ENCODE results near the gene BORA. TPM values are rescaled to one million over a fixed set of nuclear protein-coding genes. Genes with fewer than 3 reads are reported as not detected.

Gene BORA
- total RNA-seq, 1 donor from 2014 or later, result 2.6 TPM

GRCh38 chr13:72798817-72799216 lies 71.1 kb downstream of the BORA start:
- H3K36me3 ChIP-seq (ENCODE audit: control insufficient read depth in 3 of 3, insufficient read depth in 3 of 3, low read length in 3 of 3), result peaks cover 0 to 25% (median 12%) of the 10 kb centered on the region in 3 donors

DNA sequence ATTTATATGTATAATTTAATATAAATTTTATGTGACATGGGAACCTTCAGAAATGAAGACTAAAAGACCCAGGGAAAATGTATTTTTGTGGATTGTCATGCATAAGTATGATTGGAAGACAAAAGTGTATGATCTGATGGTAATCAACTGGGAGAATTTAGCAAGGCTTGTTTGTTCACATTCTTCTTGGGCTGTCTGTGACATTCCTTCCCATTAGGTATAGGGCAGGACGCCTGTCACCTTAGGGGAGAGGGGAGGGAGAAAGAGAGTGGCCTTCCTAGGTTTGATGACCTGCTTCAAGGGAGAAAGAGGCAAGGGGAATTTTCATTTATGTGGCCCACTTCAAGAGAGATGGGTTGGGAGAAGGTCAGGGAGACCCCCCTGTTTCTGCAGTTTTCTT lies 76.6 kb downstream of the BORA start:
- Histone ChIP-seq H3K36me3 (ENCODE audit: control insufficient read depth in 3 of 3, insufficient read depth in 3 of 3, low read length in 3 of 3) (peaks cover 0 to 3% (median 0%) of the 10 kb centered on the region in 3 donors), H3K9ac (ENCODE audit: low read depth in 1 of 3, low read length in 3 of 3) (no peak overlapping the region)

More at GRCh38 chr13:72798817-72799216, 71.1 kb downstream of the BORA start:
- Histone ChIP-seq H3K27me3 (ENCODE audit: control insufficient read depth in 3 of 3, insufficient read depth in 3 of 3, low read length in 3 of 3) (no peaks in the 10 kb centered on the region), H3K4me1 (ENCODE audit: control insufficient read depth in 3 of 3, insufficient read depth in 3 of 3, low read length in 3 of 3) (no peaks in the 10 kb centered on the region), H3K9ac (ENCODE audit: low read depth in 1 of 3, low read length in 3 of 3) (no peak overlapping the region), H3K4me3 (ENCODE audit: low read length in 3 of 3) (no peak overlapping the region), H3K9me3 (ENCODE audit: control insufficient read depth in 3 of 3, low read length in 3 of 3) (no peaks in the 10 kb centered on the region), H3K27ac (ENCODE audit: low read depth, low read length) (no peak overlapping the region)

More for the DNA sequence above, 76.6 kb downstream of the BORA start:
- no peak overlapping the region for H3K4me3 ChIP-seq (ENCODE audit: low read length in 3 of 3)
- H3K9me3 ChIP-seq (ENCODE audit: control insufficient read depth in 3 of 3, low read length in 3 of 3), result no peaks in the 10 kb centered on the region
- no peak overlapping the region for H3K27ac ChIP-seq (ENCODE audit: low read depth, low read length)
- H3K27me3 ChIP-seq (ENCODE audit: control insufficient read depth in 3 of 3, insufficient read depth in 3 of 3, low read length in 3 of 3), result no peaks in the 10 kb centered on the region
- H3K4me1 ChIP-seq (ENCODE audit: control insufficient read depth in 3 of 3, insufficient read depth in 3 of 3, low read length in 3 of 3), result no peaks in the 10 kb centered on the region

Small RNA genes lying within 50 kb of the gene (small RNA-seq; reads per million reads assigned to genes)
- not detected for gene RNU6-80P

Other genes with a start within 250 kb of the BORA start
- gene MZT1, start 294 bp upstream of the BORA start, total RNA-seq, result 6.3 TPM
- 13.0 TPM for gene DIS3, start 54.0 kb downstream of the BORA start, total RNA-seq
- 13.0 TPM for gene PIBF1, start 54.2 kb downstream of the BORA start, total RNA-seq

Measured in skeletal muscle tissue (tissue), 5 donors.